ENCODE results near the gene ADAMTSL3. TPM values are rescaled to one million over a fixed set of nuclear protein-coding genes. Genes with fewer than 3 reads are reported as not detected.

ADAMTSL3 gene
- total and polyA plus RNA-seq, 2 of the 4 experiments (the other 2 are of a cell fraction), result under 0.01 to 0.02 TPM

DNA sequence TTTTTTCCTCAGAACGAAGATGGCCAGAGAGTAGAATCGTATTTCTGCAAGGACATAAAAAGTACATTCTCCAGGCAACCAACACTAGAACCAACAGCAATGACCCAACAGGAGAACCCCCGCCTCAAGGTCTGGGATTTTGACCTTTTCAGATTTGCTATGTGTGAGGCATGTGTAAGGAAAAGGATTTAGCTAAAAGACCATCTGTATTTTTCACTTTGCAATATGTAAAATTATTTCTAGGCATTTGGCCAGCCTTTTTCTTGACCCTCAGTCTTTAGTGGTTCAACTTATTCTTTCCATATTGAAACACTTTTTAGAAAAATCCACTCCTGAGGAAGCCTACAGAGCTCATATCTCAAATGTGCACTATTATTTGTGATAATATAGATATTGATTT is 362.4 kb downstream of the ADAMTSL3 start:
- ATAC-seq (ENCODE audit: low read depth) (no peak), DNase-seq (no peak)
- Histone ChIP-seq H2AFZ (replicated peaks; ENCODE audit: low read length, poor library complexity) (no peak overlapping the region), H3K23ac (ENCODE audit: low read depth, low read length) (no peak overlapping the region), H3K27me3 (ENCODE audit: control insufficient read depth, insufficient read depth, low read length) (no peaks in the 10 kb centered on the region), H2BK5ac (ENCODE audit: low read depth, low read length, poor library complexity, severe bottlenecking) (no peak overlapping the region), H3K9me1 (ENCODE audit: insufficient read depth, low read length) (no peaks in the 10 kb centered on the region), H2AK9ac (replicated peaks; ENCODE audit: low read depth, low read length, poor library complexity) (no peak overlapping the region), H3K9ac (ENCODE audit: low read depth, low read length) (no peak overlapping the region), H3K56ac (ENCODE audit: extremely low read depth, insufficient read depth, low read length) (no peak overlapping the region), H3K79me1 (ENCODE audit: low read depth in 1 of 2, low read length in 2 of 2) (no peaks in the 10 kb centered on the region), H3K4ac (ENCODE audit: low read depth, low read length) (no peak overlapping the region), H3K27ac (ENCODE audit: insufficient read depth, low read length) (no peak overlapping the region), H4K91ac (ENCODE audit: insufficient read depth, low read depth, low read length) (no peak overlapping the region), H3K9me3 (ENCODE audit: control insufficient read depth, insufficient read depth, low read length) (no peaks in the 10 kb centered on the region), H3K4me1 (ENCODE audit: control insufficient read depth, insufficient read depth, low read length) (no peaks in the 10 kb centered on the region), H4K20me1 (ENCODE audit: insufficient read depth, low read length) (no peaks in the 10 kb centered on the region), H3K4me3 (ENCODE audit: insufficient read depth, low read depth, low read length) (no peak overlapping the region), H3K14ac (replicated peaks; ENCODE audit: low read depth, low read length) (no peak overlapping the region), H3K4me2 (ENCODE audit: low read depth, low read length) (no peak overlapping the region), H2BK120ac (ENCODE audit: low read depth, low read length) (no peak overlapping the region), H4K5ac (ENCODE audit: low read depth, low read length) (no peak overlapping the region), H2AK5ac (ENCODE audit: low read depth, low read length) (no peak overlapping the region), H4K8ac (ENCODE audit: low read depth in 2 of 2, low read length in 2 of 2) (no peak overlapping the region), H3K18ac (ENCODE audit: low read depth, low read length) (no peak overlapping the region), H2BK20ac (ENCODE audit: low read depth, low read length) (no peak overlapping the region), H2BK15ac (ENCODE audit: low read depth, low read length) (no peak overlapping the region), H3K36me3 (ENCODE audit: control insufficient read depth, insufficient read depth, low read length) (no peaks in the 10 kb centered on the region)
- in situ Hi-C loops (cut with MboI; ENCODE audit: low sequenced_read_pairs), result loop anchor here (25.0 kb wide), 1 partner anchor 754 kb away; no protein-coding TSS in a partner anchor
- no CpG with 5 or more reads among the region's 3 CpGs for WGBS, 2 experiments (ENCODE audit: extremely low coverage in 2 of 2, insufficient read length in 1 of 2)
- TF ChIP-seq MXI1 (IDR thresholded peaks at IDR 0.05; ENCODE audit: borderline replicate concordance, low read depth, low read length) (no peak), SMC3 (IDR thresholded peaks at IDR 0.05; ENCODE audit: low read depth, low read length) (no peak), MAZ (IDR thresholded peaks at IDR 0.05; ENCODE audit: borderline replicate concordance, low read depth, low read length) (no peak), CEBPB (IDR thresholded peaks at IDR 0.05; ENCODE audit: low read depth, low read length) (no peak), USF2 (IDR thresholded peaks at IDR 0.05; ENCODE audit: low read depth, low read length) (no peak), FOS (IDR thresholded peaks at IDR 0.05; ENCODE audit: low read depth, low read length) (no peak), POLR2A (IDR thresholded peaks at IDR 0.05; ENCODE audit: low read depth, low read length) (no peak), RCOR1 (IDR thresholded peaks at IDR 0.05; ENCODE audit: insufficient replicate concordance, low read length) (no peak), RFX5 (IDR thresholded peaks at IDR 0.05; ENCODE audit: low read depth, low read length) (no peak), RAD21 (IDR thresholded peaks at IDR 0.05; ENCODE audit: low read length) (no peak), BHLHE40 (IDR thresholded peaks at IDR 0.05; ENCODE audit: low read depth, low read length) (no peak), MAFK (IDR thresholded peaks at IDR 0.05; ENCODE audit: low read depth, low read length) (no peak)
- CTCF ChIA-PET, result no interaction called here
- no TSS peak for BruUV-seq (replicated peaks)
- intact Hi-C loops (cut with micrococcal nuclease), result no loop called here
- POLR2A ChIA-PET (ENCODE audit: unreplicated experiment), result no interaction called here
- dilution Hi-C loops (cut with HindIII; ENCODE audit: low sequenced_read_pairs, unreplicated experiment), result no loop called here
